Measurements from ENCODE around the gene CRISPLD2. TPM values are rescaled to one million over a fixed set of nuclear protein-coding genes. Genes with fewer than 3 reads are reported as not detected.
"Not testable (repeated sequence)": the region's sequence is repeated elsewhere in the genome, so short reads cannot be mapped to it uniquely, and the experiment has no call there.

CRISPLD2 gene
- total RNA-seq, 1 experiment from 2014 or later, result 1.6 TPM

GRCh38 chr16:84931107-84931494 is 111.3 kb downstream of the CRISPLD2 start:
- Histone ChIP-seq H3K9me3 (no peaks in the 10 kb centered on the region), H3K4me3 (no peak overlapping the region), H3K27me3 (no peaks in the 10 kb centered on the region), H3K36me3 (no peaks in the 10 kb centered on the region)
- no peak for DNase-seq

GRCh38 chr16:84931506-84931905 is 111.7 kb downstream of the CRISPLD2 start:
- Histone ChIP-seq H3K4me3 (no peak overlapping the region), H3K36me3 (no peaks in the 10 kb centered on the region), H3K9me3 (no peaks in the 10 kb centered on the region), H3K27me3 (no peaks in the 10 kb centered on the region)
- DNase-seq, result no peak

- no peaks in the 10 kb centered on the region for H3K9me3 ChIP-seq
- no peak overlapping the region for H3K4me3 ChIP-seq
- no peaks in the 10 kb centered on the region for H3K36me3 ChIP-seq
- peak; percentile 61 for DNase-seq
- no peaks in the 10 kb centered on the region for H3K27me3 ChIP-seq
Measured at GRCh38 chr16:84932681-84933080, 112.9 kb downstream of the CRISPLD2 start.

GRCh38 chr16:84933774-84934631 is 114.2 kb downstream of the CRISPLD2 start:
- DNase-seq, result peak; percentile 91
- no peak overlapping the region for H3K4me3 ChIP-seq
- H3K9me3 ChIP-seq, result no peaks in the 10 kb centered on the region
- no peaks in the 10 kb centered on the region for H3K27me3 ChIP-seq
- H3K36me3 ChIP-seq, result no peaks in the 10 kb centered on the region

- no peaks in the 10 kb centered on the region for H3K9me3 ChIP-seq
- no peak overlapping the region for H3K4me3 ChIP-seq
Measured at GRCh38 chr16:84937196-84938005, 117.6 kb downstream of the CRISPLD2 start.

GRCh38 chr16:84938616-84939015 is 118.8 kb downstream of the CRISPLD2 start:
- not testable (repeated sequence) for H3K27me3 ChIP-seq, DNase-seq, H3K4me3 ChIP-seq, H3K9me3 ChIP-seq, H3K36me3 ChIP-seq

More at GRCh38 chr16:84937196-84938005, 117.6 kb downstream of the CRISPLD2 start:
- Histone ChIP-seq H3K27me3 (no peaks in the 10 kb centered on the region), H3K36me3 (no peaks in the 10 kb centered on the region)
- no peak for DNase-seq

- H3K36me3 ChIP-seq, result no peaks in the 10 kb centered on the region
- H3K9me3 ChIP-seq, result no peaks in the 10 kb centered on the region
- no peak for DNase-seq
- H3K4me3 ChIP-seq, result no peak overlapping the region
- no peaks in the 10 kb centered on the region for H3K27me3 ChIP-seq
Measured at GRCh38 chr16:84940670-84941551, 121.1 kb downstream of the CRISPLD2 start.

- no peaks in the 10 kb centered on the region for H3K36me3 ChIP-seq
- DNase-seq, result no peak
Measured at GRCh38 chr16:84941921-84942320, 122.1 kb downstream of the CRISPLD2 start.

GRCh38 chr16:84942786-84943185 is 123.0 kb downstream of the CRISPLD2 start:
- Histone ChIP-seq H3K9me3 (no peaks in the 10 kb centered on the region), H3K27me3 (no peaks in the 10 kb centered on the region), H3K4me3 (no peak overlapping the region), H3K36me3 (no peaks in the 10 kb centered on the region)
- DNase-seq, result no peak

More at GRCh38 chr16:84941921-84942320, 122.1 kb downstream of the CRISPLD2 start:
- Histone ChIP-seq H3K27me3 (no peaks in the 10 kb centered on the region), H3K4me3 (no peak overlapping the region), H3K9me3 (no peaks in the 10 kb centered on the region)

GRCh38 chr16:84943620-84944019 is 123.8 kb downstream of the CRISPLD2 start:
- Histone ChIP-seq H3K9me3 (no peaks in the 10 kb centered on the region), H3K4me3 (no peak overlapping the region), H3K36me3 (no peaks in the 10 kb centered on the region), H3K27me3 (no peaks in the 10 kb centered on the region)
- DNase-seq, result no peak

GRCh38 chr16:84947022-84947421 is 127.2 kb downstream of the CRISPLD2 start:
- Histone ChIP-seq H3K36me3 (no peaks in the 10 kb centered on the region), H3K27me3 (no peaks in the 10 kb centered on the region)

GRCh38 chr16:84947996-84948850 is 128.4 kb downstream of the CRISPLD2 start:
- H3K9me3 ChIP-seq, result no peaks in the 10 kb centered on the region
- H3K27me3 ChIP-seq, result no peaks in the 10 kb centered on the region
- H3K36me3 ChIP-seq, result no peaks in the 10 kb centered on the region
- no peak overlapping the region for H3K4me3 ChIP-seq
- DNase-seq, result no peak

More at GRCh38 chr16:84947022-84947421, 127.2 kb downstream of the CRISPLD2 start:
- no peak for DNase-seq
- H3K4me3 ChIP-seq, result no peak overlapping the region
- H3K9me3 ChIP-seq, result no peaks in the 10 kb centered on the region

- H3K4me3 ChIP-seq, result no peak overlapping the region
- DNase-seq, result no peak
- no peaks in the 10 kb centered on the region for H3K9me3 ChIP-seq
- no peaks in the 10 kb centered on the region for H3K36me3 ChIP-seq
- no peaks in the 10 kb centered on the region for H3K27me3 ChIP-seq
Measured at GRCh38 chr16:84948851-84949610, 129.2 kb downstream of the CRISPLD2 start.

- DNase-seq, result no peak
Measured at GRCh38 chr16:84949772-84950436, 130.1 kb downstream of the CRISPLD2 start.

GRCh38 chr16:84950906-84951305 is 131.1 kb downstream of the CRISPLD2 start:
- DNase-seq, result peak; percentile 20
- Histone ChIP-seq H3K36me3 (no peaks in the 10 kb centered on the region), H3K9me3 (no peaks in the 10 kb centered on the region), H3K27me3 (no peaks in the 10 kb centered on the region), H3K4me3 (no peak overlapping the region)

More at GRCh38 chr16:84949772-84950436, 130.1 kb downstream of the CRISPLD2 start:
- H3K4me3 ChIP-seq, result no peak overlapping the region
- no peaks in the 10 kb centered on the region for H3K9me3 ChIP-seq
- no peaks in the 10 kb centered on the region for H3K27me3 ChIP-seq
- no peaks in the 10 kb centered on the region for H3K36me3 ChIP-seq
